Jurkat, Clone E6-1 (cell line): Measurements from ENCODE around the gene GART.
"Not testable (repeated sequence)": the region's sequence is repeated elsewhere in the genome, so short reads cannot be mapped to it uniquely, and the experiment has no call there.

Experiments
- DNase-seq: peaks from one replicate; pipeline ENCODE4 v3.0.0-alpha.2; 2011; ENCODE audit warnings: low read depth, low spot score
- H3K4me3 ChIP-seq: 2 replicates; pipeline ENCODE4 v1.5.1; 2011; ENCODE audit warnings: mild to moderate bottlenecking, low read length, control low read depth, moderate library complexity

Gene GART

GRCh38 chr21:33479679-33480480, 62.0 kb downstream of the GART start, which contains the start of gene TMEM50B:
Gene TMEM50B (minus strand): TSS chr21:33479974. CDS start chr21:33468885, 11,089 bp downstream.
- peak; percentile 89 for DNase-seq
- H3K4me3 ChIP-seq, result peak within 1 kb of the TSS; percentile 84

GRCh38 chr21:33478935-33479678, 62.8 kb downstream of the GART start:
- H3K4me3 ChIP-seq, result peak overlapping the region; percentile 59
- DNase-seq, result peak; percentile 20

- no peak for DNase-seq
- peak overlapping the region; percentile 59 for H3K4me3 ChIP-seq
These were observed 63.7 kb downstream of the GART start for GRCh38 chr21:33478182-33478581.

GRCh38 chr21:33477066-33477465, 64.9 kb downstream of the GART start:
- no peak overlapping the region for H3K4me3 ChIP-seq
- no peak for DNase-seq

GRCh38 chr21:33473344-33473743, 68.6 kb downstream of the GART start:
- H3K4me3 ChIP-seq, result no peak overlapping the region
- no peak for DNase-seq

- DNase-seq, result no peak
- no peak overlapping the region for H3K4me3 ChIP-seq
These were observed 71.2 kb downstream of the GART start for GRCh38 chr21:33470701-33471100.

GRCh38 chr21:33469183-33469582, 72.7 kb downstream of the GART start:
- not testable (repeated sequence) for DNase-seq, H3K4me3 ChIP-seq

GRCh38 chr21:33461538-33462250, 80.2 kb downstream of the GART start:
- H3K4me3 ChIP-seq, result no peak overlapping the region
- no peak for DNase-seq

GRCh38 chr21:33458861-33459260, 83.1 kb downstream of the GART start:
- H3K4me3 ChIP-seq, result no peak overlapping the region
- DNase-seq, result no peak

GRCh38 chr21:33455686-33456446, 86.1 kb downstream of the GART start:
- no peak for DNase-seq
- no peak overlapping the region for H3K4me3 ChIP-seq
